HG02970 (cell line): Measurements from ENCODE around the gene EML6.
"Not testable (repeated sequence)": the region's sequence is repeated elsewhere in the genome, so short reads cannot be mapped to it uniquely, and the experiment has no call there.

Source experiments
- ATAC-seq: cut with Tn5 transposase; IDR thresholded peaks from one replicate; pipeline ENCODE4 v1.9.1; 2021; ENCODE audit warnings: mild to moderate bottlenecking, moderate library complexity, moderate number of reproducible peaks; ENCODE audit not compliant: unreplicated experiment, low FRiP score

Gene EML6

GRCh38 chr2:54871457-54872107 lies 148.1 kb downstream of the EML6 start:
- no peak for ATAC-seq

GRCh38 chr2:54872780-54873179 lies 149.3 kb downstream of the EML6 start:
- no peak for ATAC-seq

DNA sequence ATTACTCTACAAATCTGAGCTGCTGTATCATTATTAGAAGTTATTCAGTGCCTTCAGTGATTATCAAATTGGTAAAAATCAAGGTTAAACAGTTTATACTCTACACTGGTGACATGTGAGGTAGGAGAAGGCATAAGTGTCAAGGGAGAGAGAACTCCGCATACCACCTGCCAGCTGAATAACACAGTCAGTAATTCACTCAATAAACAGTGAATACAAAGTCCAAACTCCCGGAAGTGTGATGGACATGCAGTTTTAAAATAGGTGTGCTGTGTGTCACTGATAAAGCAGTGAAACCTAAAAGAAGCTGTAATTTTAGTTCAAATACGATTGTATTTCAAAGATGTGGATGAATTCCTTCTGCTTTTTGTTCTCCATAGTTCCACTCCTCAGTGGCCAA lies 149.8 kb downstream of the EML6 start:
- not testable (repeated sequence) for ATAC-seq

- ATAC-seq: no peak
Measured at GRCh38 chr2:54876764-54877163, 153.3 kb downstream of the EML6 start.

DNA sequence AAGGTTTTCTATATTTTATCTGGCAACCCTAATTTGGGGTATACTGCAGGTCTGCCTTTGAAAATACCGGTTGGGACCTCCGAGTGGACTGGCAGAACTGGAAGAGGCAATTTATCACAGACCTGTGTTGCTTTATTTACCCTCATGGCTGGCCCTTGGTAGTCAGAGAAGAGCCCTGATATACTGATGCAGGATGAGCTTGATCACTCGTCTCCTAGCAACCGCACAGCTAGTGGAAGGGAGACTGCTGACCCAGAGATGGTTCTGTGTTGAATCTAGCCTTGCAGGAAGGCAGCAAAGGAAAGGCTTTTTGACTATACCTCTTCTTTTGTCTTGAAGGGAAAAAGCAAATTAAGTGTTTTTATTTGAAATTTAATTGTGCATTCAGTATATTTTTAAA lies 154.7 kb downstream of the EML6 start:
- no peak for ATAC-seq

- no peak for ATAC-seq
Measured at GRCh38 chr2:54879032-54879431, 155.6 kb downstream of the EML6 start.

DNA sequence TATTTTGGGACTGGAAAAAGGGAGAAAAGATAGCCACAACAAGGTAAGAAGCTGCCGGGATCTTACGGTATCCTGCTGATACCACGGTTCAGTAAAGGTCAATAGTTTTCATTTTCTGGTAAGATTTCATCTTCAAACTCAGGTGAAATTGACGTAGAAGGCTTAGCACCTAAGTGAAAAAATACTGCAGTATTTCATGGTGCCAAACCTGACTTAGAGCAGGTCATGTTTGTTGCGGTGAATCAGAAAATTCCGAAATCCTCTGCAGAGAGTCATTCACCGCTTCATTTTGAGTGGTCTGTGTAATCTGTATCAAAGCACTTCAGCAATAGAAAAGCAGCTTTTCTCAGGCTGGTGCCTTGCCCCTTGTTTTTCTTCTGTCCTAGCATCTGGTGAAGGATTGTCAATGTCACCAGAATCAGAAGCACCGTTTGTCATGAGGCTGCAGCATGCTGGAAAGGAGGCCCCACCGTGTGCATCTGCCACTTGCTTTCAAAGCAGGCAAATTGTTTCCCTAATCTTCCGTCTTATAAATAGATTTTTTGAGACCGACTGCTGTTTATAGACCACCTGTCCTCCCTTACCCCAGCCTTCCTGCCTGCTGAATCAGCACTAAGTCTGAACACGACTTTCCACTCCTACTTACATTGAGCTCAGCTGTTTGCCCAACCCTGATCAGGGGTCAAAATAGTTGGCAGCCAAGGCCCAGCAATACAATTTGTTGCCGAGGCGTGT lies 156.3 kb downstream of the EML6 start:
- ATAC-seq: no peak

DNA sequence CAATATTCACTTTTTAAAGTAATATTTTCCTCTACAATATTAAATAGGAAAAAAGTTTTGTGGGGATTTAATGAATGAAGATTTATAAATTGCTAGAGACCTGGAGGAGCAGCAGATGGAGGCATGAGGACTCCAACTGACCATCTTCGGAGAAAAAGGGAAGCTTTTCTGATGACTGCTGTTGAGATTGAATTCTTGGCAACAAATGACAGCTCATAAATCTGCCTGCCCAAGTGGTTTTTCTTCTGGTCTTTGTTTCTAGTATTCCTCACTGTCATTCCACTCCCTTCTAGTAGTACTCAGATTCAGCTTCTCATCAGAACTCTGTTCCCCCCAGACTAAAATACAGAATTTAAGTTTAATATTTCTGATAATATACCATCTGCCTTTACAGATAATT lies 157.0 kb downstream of the EML6 start:
- ATAC-seq: no peak

DNA sequence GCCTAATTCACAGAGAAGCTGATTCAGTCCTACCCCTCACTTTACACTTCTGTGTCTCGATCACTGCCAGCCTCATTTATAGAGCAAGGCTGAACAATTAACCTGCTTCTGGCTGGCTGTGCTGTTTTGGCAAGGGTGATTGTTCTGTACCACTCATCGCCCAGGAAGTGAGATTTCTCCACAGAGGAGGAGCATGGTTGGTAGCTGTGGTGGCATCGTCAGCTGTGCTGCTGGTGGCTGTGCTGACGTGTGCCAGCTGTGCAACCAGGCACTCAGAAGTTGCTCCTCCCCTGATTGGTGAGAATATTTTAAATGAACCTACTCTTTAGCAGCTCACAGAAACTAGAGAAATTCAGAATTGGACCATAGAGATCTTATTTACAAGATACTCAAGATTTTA lies 158.3 kb downstream of the EML6 start:
- ATAC-seq: no peak

GRCh38 chr2:54885891-54886290 lies 162.4 kb downstream of the EML6 start:
- no peak for ATAC-seq

DNA sequence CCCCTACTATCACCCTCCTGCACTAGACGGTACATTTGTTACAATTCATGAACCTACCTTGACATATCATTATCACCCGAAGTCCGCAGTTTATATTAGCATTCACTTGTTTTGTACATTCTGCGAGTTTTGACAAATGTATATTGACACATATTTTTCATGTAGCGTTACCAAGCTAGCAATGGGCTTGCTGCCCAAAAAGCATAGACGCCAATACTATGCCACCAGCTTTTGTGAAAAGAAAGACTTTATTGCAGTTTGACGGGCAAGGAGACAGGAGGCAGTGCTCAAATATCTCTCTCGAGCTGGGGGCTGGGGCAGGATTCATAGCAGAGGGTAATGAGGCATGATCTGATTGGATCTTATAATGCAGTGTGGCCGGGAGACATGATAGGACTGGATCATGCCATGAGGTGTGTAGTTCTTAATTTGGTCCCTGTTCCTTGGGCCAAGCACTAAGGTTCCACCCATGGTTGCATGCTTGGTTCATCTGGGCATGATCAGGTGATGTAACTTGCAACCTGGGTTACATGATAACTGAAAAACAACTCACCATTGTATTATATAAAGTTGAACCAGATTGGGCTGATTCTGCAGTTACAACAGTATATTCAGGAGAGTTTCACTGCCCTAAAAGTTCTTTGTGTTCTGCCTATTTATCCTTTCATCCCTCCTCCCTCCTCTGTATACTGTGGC lies 164.5 kb downstream of the EML6 start:
- no peak for ATAC-seq

DNA sequence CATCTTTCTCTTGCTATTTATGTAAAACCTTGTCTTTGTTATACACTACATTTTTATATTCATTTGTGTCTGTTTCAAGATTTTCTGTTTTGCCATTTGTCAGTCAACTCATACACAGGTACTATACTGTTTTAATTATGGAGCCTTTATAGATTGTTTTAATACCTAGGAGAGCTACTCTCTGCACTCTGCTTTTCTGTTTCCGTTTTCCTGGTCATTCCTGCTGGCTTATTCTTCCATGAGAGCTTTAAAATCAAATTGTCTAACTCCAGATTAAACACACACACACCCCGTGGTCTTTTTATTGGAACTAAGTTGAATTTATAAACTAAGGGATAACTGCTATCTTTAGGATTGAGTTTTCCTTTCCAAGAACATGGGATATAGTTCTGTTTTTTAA lies 165.6 kb downstream of the EML6 start:
- no peak for ATAC-seq

- no peak for ATAC-seq
Measured at GRCh38 chr2:54891909-54892308, 168.4 kb downstream of the EML6 start.

DNA sequence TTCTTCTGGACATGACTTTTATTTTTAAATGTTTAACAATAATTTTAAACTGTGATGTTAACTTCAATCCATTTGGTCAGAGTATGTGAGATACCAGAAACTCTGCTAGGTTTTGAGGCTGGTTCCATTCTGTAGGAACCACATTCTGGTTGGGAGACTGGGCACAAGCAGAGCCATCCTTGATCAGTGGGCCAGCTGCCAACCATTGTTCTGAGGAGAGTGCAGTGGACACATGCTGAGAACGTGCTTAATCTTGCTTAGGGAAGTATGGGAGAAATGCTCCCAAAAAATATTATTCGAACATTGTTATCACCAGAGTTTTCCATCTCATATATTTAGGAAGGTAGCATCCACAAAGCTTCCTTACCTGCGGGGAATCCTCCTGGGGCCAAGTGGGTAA lies 171.0 kb downstream of the EML6 start:
- ATAC-seq: no peak

GRCh38 chr2:54895730-54896129 lies 172.3 kb downstream of the EML6 start:
- ATAC-seq: no peak

DNA sequence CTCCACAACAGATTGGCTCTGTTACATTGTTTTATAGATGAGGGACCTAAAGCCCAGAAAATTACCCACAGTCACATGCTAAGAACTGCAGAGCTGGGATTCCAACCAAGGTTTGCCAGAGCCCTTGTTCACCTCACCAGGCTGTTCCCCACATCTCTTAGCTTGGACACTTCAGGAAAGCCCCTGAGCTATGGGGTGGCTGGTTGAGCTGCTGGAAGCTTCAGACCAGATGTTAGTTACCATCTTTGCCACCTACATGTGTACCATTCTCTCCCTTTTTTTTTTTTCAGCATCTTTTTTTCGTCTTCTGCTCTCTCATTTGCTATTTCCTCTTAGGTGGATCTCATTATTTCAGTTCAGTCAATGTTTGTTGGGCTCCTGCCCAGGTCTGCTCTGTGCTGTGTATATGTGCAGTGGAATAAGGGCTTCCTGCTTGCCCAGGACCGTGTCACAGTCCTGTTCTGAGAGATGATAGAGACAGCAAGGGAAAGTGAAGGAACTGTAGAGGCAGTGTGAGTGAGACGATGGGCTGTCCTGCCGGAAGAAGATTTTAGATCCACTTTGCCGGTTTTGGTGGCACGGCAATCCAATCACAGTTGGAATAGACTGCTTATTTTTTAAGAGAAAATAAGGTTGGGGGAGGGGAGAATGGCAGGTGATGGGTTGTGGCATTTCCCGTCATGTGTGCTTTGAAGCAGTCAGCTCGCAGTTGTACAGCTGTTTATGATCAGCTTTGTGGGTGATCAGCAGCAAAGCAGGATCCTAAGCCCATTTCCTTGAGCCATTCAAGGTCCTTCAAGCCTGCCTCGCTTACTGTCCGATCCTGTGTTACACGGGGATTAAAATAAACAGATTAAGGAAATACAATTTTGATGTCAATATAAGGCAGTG lies 174.2 kb downstream of the EML6 start:
- ATAC-seq: no peak

DNA sequence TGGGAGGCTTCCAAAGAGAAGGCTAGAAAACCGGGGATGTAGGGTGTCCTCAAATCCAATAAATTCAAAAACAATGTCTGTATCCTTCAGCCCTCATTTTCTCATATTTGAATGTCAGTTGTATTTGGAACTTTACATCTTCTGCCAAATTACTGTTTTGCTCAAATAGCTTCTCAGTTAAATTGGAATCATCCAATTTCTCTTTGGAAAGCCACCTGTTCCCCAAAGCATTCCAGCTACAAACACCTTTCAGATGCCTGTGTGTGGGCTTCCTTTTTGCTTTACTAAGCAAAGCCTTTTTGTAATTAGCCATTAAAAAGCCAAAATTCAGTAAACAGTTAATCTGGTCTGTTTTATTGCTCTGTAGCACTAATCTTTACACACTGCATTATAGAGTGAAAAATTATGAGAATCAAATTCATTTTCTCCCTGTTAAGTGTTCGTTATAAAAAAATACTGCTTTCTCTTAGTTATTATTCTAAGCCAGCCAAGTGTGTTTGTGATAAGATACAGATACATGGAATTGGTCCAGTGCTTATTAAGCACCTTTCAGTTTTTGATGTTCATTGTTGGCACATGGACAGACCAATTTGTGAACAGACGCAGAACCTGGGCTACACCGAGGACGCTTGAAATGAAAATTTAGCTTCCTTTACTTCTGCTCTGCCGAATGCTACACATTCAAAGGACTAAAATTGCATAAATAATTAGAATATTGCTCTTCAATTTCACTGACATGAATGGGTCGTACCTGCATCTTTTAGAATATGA lies 175.2 kb downstream of the EML6 start:
- no peak for ATAC-seq

DNA sequence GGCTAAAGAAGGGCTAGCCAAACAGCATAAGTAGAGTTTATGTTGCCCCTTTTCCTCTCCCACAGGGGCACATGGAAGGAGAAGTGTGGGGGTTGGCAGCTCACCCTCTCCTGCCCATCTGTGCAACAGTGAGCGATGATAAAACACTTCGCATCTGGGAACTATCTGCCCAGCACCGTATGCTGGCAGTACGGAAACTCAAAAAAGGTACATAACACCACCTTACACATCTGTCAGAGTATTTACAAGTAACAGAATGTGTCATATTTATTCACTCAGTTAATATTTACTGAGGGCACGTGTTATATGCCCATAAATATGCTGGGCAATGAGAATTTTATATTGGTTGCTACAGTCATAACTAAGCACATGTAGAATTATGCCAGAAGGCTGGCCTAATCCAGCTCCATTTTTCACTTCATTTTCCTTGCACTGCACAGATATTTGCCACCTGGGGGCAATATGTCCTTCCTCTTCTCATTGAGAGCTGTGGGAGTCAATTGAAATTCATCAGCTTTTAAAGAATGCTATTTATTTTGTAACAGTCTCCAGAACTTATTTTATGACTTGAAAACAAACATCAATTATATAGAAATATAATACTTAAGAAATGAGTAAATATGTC lies 176.2 kb downstream of the EML6 start:
- ATAC-seq: no peak

DNA sequence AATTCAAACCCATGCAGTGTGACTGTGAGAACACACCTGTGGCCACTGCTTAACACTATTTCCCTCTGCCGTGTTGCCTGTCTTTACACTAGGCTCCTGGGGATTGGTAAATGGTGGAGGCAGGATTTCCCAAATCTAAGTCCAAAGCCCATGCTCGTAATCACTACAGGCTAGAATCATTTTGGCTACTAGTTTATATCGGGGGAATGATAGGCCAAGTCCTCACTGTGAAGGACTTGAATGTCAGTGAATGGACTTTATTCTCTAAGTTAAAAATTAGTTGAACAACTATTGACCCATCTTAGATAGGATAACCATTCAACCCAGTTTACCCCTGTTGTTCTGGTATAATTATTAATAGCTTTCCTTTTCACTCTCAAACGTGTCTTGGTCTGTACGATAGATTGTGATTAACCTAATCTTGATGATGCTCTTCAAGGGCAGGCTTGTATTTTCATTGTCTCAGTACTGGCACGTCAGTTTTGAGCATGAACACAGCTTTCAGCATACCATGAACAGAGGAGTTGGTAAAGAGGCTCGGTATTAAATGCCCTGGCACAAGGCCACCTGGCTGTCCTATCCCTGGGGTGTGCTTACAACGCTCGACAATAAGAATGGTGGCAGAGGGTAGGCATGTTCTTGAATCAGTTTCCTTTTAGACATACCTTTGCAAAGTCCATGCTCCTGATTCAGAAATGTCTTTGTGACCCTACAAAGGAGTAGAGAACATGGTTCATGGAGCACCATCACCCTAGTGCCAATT lies 177.9 kb downstream of the EML6 start:
- ATAC-seq: no peak
